Measurements from ENCODE around the gene HOXB2.

DNA sequence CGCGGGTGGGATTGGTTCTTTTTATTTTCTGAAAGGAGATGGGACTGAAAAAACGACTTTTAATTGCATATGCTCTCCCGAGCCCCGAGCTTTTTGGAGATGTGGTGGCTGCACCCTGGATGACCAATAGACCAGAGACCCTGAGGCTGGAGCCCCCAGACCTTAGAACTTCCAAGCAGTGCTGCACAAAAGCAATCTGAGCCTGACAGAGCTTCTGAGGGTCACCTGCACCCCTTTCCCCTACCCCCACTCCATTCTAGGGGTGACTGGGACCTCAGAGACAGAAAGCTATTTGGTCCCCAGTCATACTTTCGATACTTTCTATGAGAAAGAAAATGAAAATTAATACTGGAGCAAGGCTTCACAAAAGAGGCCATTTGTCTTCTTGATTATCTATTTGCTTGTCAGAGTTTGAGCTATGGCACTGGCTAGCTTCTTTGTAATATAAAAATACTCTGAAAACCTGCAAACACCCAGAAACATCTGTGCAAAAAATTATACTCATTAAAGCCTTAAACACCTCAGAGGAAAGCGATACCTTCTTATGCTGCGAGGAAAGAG, 29.7 kb upstream of the HOXB2 start:
- TF ChIP-seq POLR2A (IDR thresholded peaks at IDR 0.05) (no peak), CTCF (IDR thresholded peaks at IDR 0.05) (no peak)

Data from right lobe of liver (tissue), 4 donors.